Heart right ventricle (tissue), 16 donors: ENCODE measurements around the gene SERPINA4. TPM values are rescaled to one million over a fixed set of nuclear protein-coding genes. Genes with fewer than 3 reads are reported as not detected.
A peak's percentile ranks its signal among the peaks of the same experiment; 100 is the strongest.

Source experiments
- ATAC-seq, 8 donors: fragments of 200-7000 bp; cut with Tn5 transposase; one replicate each; pipeline ENCODE4 v1.9.1; 2020; ENCODE audit warnings: mild to moderate bottlenecking in 8 of 8, moderate library complexity in 8 of 8, moderate number of reproducible peaks in 1 of 8
- DNase-seq, 2 donors: peaks; one replicate each; pipeline ENCODE4 v3.0.0-alpha.2; 2020
- H3K27ac ChIP-seq, 10 donors: fragments of 200-600 bp; sonication (generic) in 2 of 10; one replicate each; pipeline versions ENCODE4 v1.5.0 to v1.8.0; 2020 to 2022; ENCODE audit warnings: mild to moderate bottlenecking in 3 of 10
- H3K27me3 ChIP-seq, 7 donors: fragments of 200-600 bp; one replicate each; pipeline ENCODE4 v1.8.0; 2021 to 2022; ENCODE audit warnings: mild to moderate bottlenecking in 2 of 7
- H3K36me3 ChIP-seq, 9 donors: fragments of 200-600 bp; sonication (generic) in 1 of 9; one replicate each; pipeline versions ENCODE4 v1.5.0 to v1.8.0; 2020 to 2022; ENCODE audit warnings: mild to moderate bottlenecking in 2 of 9
- H3K4me1 ChIP-seq, 9 donors: fragments of 200-600 bp; sonication (generic) in 1 of 9; one replicate each; pipeline versions ENCODE4 v1.5.0 to v1.8.0; 2020 to 2022; ENCODE audit warnings: mild to moderate bottlenecking in 4 of 9
- H3K4me3 ChIP-seq, 10 donors: fragments of 200-600 bp; sonication (generic) in 2 of 10; one replicate each; pipeline versions ENCODE4 v1.5.0 to v1.8.0; 2020 to 2022; ENCODE audit warnings: mild to moderate bottlenecking in 7 of 10, moderate library complexity in 2 of 10
- H3K9me3 ChIP-seq, 11 donors: fragments of 200-600 bp in 10 of 11; sonication (generic) in 2 of 11; one replicate each; pipeline versions ENCODE4 v1.5.0 to v1.8.0; 2013 to 2022; ENCODE audit warnings: mild to moderate bottlenecking in 2 of 11, control low read depth in 1 of 11, moderate library complexity in 1 of 11
- WGBS, 2 donors: extraction: QIAGEN DNeasy Blood & Tissue Kit; methylation state at CpG; one replicate each; pipeline ENCODE4 v1.1.7; 2013; ENCODE audit warnings: inconsistent platforms in 1 of 2; 5-methylcytosine and 5-hydroxymethylcytosine counted together
- intact Hi-C, 10 donors: fragments of 100-400 bp; cut with DNase I; formaldehyde crosslinking; loops; one replicate each; pipeline versions ENCODE4 v1.11.1 to v1.14.2; 2022
- polyA plus RNA-seq, 2 donors: library from polyadenylated mRNA; stranded (reverse); fragments of 200-250 nt; gene quantifications; one replicate each; pipeline ENCODE4 v1.2.3, GENCODE V29; 2013
- total RNA-seq, 10 donors: library from RNA; stranded (reverse); fragmentation: NEBNext Ultra II Directional in 3 of 10; extraction: Animal tissue kit (Norgen Biotek cat#: 25700) in 3 of 10; gene quantifications; one replicate each; pipeline versions ENCODE4 v1.2.1 to v1.2.4, GENCODE V29; 2021 to 2023
- TF ChIP-seq, protein P1 (sequence below), 9 donors: fragments of 200-600 bp; sonication (generic) in 2 of 9; IDR thresholded peaks; one replicate each; pipeline versions ENCODE4 v1.5.0 to v1.8.0; 2021 to 2022; ENCODE audit warnings: antibody characterized with exemption in 9 of 9, mild to moderate bottlenecking in 5 of 9, moderate library complexity in 1 of 9
- donor health status: Arrhythmogenic right ventricular cardiomyopathy.
- donor health status: ischemic (EF 13 %, LVEDD 7.1; RV severe dilation, severe dysfunction).
- donor health status: healthy with polysubstance abuse.
- donor health status: DM: no; HTN: yes; CAD: no.
- donor health status: DM: no; HTN: no; CAD: no.
- donor health status: ischemic (EF 25% LVEDD 6.9; RV normal size, moderate dysfunction).
- donor health status: ischemic (EF 25% LVEDD 5.7; RV mildly dilated, moderate dysfunction).
- donor health status: healthy.
- donor health status: DM: yes; HTN: yes; CAD: no.
- donor health status: Ischemic cardiomyopathy.
- donor health status: ischemic (EF 35%, LVEDD 5.7; RV mildly dilated, moderate dysfunction).
- donor health status: nonischemic (EF 11% LVEDD 7.7; RV severe dilation, severe dysfunction).
- donor health status: DM: yes; HTN: yes; CAD: no.
- donor health status: PGD.
- donor health status: ischemic (EF 29% LVEDD 5.4; RV normal size, mild dysfunction).
- donor health status: nonischemic (EF 23%, LVEDD 6.1; RV moderate dilation, normal function).

The SERPINA4 gene
- total and polyA plus RNA-seq, 12 donors, result not detected

- Histone ChIP-seq H3K4me1 (peaks cover 0 to 14% (median 0%) of the 10 kb centered on the region in 9 donors), H3K27me3 (peaks cover 0 to 5% (median 0%) of the 10 kb centered on the region in 7 donors), H3K4me3 (no peak overlapping the region), H3K9me3 (no peaks in the 10 kb centered on the region), H3K36me3 (no peaks in the 10 kb centered on the region), H3K27ac (no peak overlapping the region)
- TF ChIP-seq, protein P1, sequence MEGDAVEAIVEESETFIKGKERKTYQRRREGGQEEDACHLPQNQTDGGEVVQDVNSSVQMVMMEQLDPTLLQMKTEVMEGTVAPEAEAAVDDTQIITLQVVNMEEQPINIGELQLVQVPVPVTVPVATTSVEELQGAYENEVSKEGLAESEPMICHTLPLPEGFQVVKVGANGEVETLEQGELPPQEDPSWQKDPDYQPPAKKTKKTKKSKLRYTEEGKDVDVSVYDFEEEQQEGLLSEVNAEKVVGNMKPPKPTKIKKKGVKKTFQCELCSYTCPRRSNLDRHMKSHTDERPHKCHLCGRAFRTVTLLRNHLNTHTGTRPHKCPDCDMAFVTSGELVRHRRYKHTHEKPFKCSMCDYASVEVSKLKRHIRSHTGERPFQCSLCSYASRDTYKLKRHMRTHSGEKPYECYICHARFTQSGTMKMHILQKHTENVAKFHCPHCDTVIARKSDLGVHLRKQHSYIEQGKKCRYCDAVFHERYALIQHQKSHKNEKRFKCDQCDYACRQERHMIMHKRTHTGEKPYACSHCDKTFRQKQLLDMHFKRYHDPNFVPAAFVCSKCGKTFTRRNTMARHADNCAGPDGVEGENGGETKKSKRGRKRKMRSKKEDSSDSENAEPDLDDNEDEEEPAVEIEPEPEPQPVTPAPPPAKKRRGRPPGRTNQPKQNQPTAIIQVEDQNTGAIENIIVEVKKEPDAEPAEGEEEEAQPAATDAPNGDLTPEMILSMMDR (IDR thresholded peaks at IDR 0.05), result no peak
- intact Hi-C loops, result no loop called here
- DNase-seq (no peak), ATAC-seq (no peak)
- 88% methylated on average over 20 of the region's 20 CpGs for WGBS, 2 donors
Measured at GRCh38 chr14:94569381-94570001, 8.2 kb downstream of the SERPINA4 start.

DNA sequence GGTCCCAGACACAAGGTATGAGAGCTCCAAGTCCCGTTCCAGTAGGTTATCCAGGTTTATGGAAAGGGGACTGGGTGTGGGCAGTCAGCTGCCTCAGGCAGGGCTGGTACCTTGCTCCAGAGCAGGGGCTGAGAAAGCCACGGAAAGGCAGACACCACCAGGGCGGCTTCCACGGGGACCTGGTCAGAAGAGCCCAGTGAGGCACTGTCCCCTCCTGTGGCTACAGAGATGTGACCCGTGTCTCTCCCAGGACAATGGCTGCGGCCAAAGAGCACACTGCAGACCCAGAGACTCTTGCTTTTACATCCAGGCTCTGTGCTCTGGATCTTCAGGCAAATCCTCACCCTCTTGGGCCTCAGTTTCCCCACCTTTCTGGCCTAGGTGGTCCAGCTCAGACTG, 8.8 kb downstream of the SERPINA4 start:
- intact Hi-C loops, result no loop called here
- DNase-seq (no peak), ATAC-seq (peak in 1 of 8 donors; percentile 44)
- TF ChIP-seq, protein P1 (IDR thresholded peaks at IDR 0.05), result no peak
- WGBS, 2 donors, result 85 to 87% methylated on average over 6 of the region's 6 CpGs
- no peaks in the 10 kb centered on the region for H3K36me3 ChIP-seq
- no peaks in the 10 kb centered on the region for H3K9me3 ChIP-seq
- H3K4me1 ChIP-seq, result peaks cover 0 to 14% (median 0%) of the 10 kb centered on the region in 9 donors
- H3K27me3 ChIP-seq, result peaks cover 0 to 5% (median 0%) of the 10 kb centered on the region in 7 donors
- H3K4me3 ChIP-seq, result no peak overlapping the region
- no peak overlapping the region for H3K27ac ChIP-seq

DNA sequence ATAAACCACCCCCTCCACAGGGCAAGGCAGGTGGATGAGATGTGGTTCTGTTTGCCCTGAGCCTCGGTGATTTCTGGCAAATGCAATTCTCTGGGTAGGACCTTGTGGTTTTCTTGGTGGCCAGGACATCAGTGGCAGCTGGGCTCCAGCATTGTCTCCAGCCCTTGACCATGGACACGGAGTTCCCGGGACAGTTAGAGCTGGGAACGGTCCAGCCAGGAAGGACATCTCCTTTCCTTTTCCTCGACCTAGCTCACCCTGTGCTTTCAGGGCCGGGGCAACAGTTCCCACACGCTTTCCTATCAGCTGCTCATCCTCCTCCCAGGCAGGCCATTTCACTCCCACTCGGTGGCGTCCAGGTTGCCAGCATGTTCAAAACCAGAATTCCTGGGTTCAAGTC, 9.2 kb downstream of the SERPINA4 start:
- TF ChIP-seq, protein P1 (IDR thresholded peaks at IDR 0.05), result no peak
- intact Hi-C loops, result no loop called here
- peaks cover 0 to 14% (median 0%) of the 10 kb centered on the region in 9 donors for H3K4me1 ChIP-seq
- DNase-seq, result no peak
- ATAC-seq, result no peak
- H3K9me3 ChIP-seq, result no peaks in the 10 kb centered on the region
- 71 to 79% methylated on average over 9 of the region's 9 CpGs for WGBS, 2 donors
- H3K4me3 ChIP-seq, result no peak overlapping the region
- H3K36me3 ChIP-seq, result no peaks in the 10 kb centered on the region
- peaks cover 0 to 5% (median 0%) of the 10 kb centered on the region in 7 donors for H3K27me3 ChIP-seq
- peak overlapping the region in 1 of 10 donors; percentile 67 for H3K27ac ChIP-seq

- Histone ChIP-seq H3K27ac (peak overlapping the region in 8 of 10 donors; percentile 19 to 67 (median 57)), H3K4me3 (no peak overlapping the region), H3K9me3 (no peaks in the 10 kb centered on the region), H3K36me3 (no peaks in the 10 kb centered on the region), H3K27me3 (peaks cover 0 to 5% (median 0%) of the 10 kb centered on the region in 7 donors), H3K4me1 (peaks cover 0 to 14% (median 0%) of the 10 kb centered on the region in 9 donors)
- TF ChIP-seq, protein P1 (IDR thresholded peaks at IDR 0.05), result no peak
- ATAC-seq (peak in 7 of 8 donors; percentile 32 to 73 (median 47)), DNase-seq (peak in 1 of 2 donors; percentile 23)
- 56 to 57% methylated on average over 7 of the region's 7 CpGs for WGBS, 2 donors
- intact Hi-C loops, result no loop called here
Measured at GRCh38 chr14:94571395-94571794, 10.2 kb downstream of the SERPINA4 start.
